Kidney epithelial cell (primary cell): ENCODE measurements around the gene KRTAP5-8. TPM values are rescaled to one million over a fixed set of nuclear protein-coding genes. Genes with fewer than 3 reads are reported as not detected.

Experiments used
- DNase-seq: peaks from one replicate; pipeline ENCODE4 v3.0.0-alpha.2; 2010; ENCODE audit warnings: low read depth
- H3K27me3 ChIP-seq: 2 replicates; pipeline ENCODE4 v1.6.0; 2011; ENCODE audit warnings: low read length; ENCODE audit not compliant: control insufficient read depth, insufficient read depth
- H3K36me3 ChIP-seq: 2 replicates; pipeline ENCODE4 v1.5.1; 2011; ENCODE audit warnings: low read length; ENCODE audit not compliant: control insufficient read depth, insufficient read depth
- H3K4me3 ChIP-seq: 2 replicates; pipeline ENCODE4 v1.5.1; 2011; ENCODE audit warnings: low read depth, mild to moderate bottlenecking, control low read depth, low read length
- total RNA-seq: library from RNA; depleted of rRNA; stranded (reverse); fragments of >200 nt; gene quantifications from 2 replicates; pipeline ENCODE4 v1.2.3, GENCODE V29; 2015
- TF ChIP-seq, protein P1 (sequence below): IDR thresholded peaks from 2 replicates; pipeline ENCODE4 v1.5.1; 2011; ENCODE audit warnings: mild to moderate bottlenecking, moderate library complexity, low read length, control low read depth, inconsistent platforms; ENCODE audit not compliant: insufficient read depth, poor library complexity, severe bottlenecking

Gene KRTAP5-8
- total RNA-seq, 1 donor from 2014 or later = not detected

DNA sequence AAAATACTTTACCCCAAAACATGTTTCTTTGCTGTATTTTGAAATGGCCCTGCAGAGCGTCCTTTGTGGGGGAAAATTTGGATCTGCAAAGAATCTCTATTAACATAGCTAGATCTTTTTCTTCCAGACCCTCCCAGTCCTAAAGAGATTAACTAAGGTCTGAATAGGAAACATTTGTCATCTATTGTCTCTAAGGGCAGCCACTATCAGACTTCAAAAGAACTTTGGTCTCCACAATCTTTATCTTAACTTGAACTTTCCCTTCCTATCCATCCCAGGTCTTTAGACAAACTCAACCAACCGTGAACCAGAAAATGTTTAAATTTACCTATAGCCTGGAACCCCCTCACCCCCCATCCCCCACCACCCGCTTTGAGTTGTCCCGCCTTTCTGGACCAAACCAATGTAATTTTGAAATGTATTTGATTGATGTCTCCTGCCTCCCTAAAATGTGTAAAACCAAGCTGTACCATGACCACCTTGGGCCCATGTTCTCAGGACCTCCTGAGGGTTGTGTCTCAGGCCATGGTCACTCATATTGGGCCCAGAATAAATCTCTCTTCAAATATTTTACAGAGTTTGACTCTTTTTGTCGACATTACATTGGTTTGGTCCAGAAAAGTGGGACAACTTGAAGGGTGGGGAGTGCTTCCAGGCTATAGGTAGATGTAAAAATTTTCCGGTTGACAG is 6.8 kb downstream of the KRTAP5-8 start:
- TF ChIP-seq, protein P1, sequence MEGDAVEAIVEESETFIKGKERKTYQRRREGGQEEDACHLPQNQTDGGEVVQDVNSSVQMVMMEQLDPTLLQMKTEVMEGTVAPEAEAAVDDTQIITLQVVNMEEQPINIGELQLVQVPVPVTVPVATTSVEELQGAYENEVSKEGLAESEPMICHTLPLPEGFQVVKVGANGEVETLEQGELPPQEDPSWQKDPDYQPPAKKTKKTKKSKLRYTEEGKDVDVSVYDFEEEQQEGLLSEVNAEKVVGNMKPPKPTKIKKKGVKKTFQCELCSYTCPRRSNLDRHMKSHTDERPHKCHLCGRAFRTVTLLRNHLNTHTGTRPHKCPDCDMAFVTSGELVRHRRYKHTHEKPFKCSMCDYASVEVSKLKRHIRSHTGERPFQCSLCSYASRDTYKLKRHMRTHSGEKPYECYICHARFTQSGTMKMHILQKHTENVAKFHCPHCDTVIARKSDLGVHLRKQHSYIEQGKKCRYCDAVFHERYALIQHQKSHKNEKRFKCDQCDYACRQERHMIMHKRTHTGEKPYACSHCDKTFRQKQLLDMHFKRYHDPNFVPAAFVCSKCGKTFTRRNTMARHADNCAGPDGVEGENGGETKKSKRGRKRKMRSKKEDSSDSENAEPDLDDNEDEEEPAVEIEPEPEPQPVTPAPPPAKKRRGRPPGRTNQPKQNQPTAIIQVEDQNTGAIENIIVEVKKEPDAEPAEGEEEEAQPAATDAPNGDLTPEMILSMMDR = no peak
- peaks cover 11% of the 10 kb centered on the region for H3K27me3 ChIP-seq
- no peak overlapping the region for H3K4me3 ChIP-seq
- no peak for DNase-seq
- H3K36me3 ChIP-seq = no peaks in the 10 kb centered on the region

GRCh38 chr11:71545405-71545966 is 7.7 kb downstream of the KRTAP5-8 start:
- TF ChIP-seq, protein P1 = no peak
- Histone ChIP-seq H3K27me3 (peaks cover 15% of the 10 kb centered on the region), H3K36me3 (no peaks in the 10 kb centered on the region), H3K4me3 (no peak overlapping the region)
- no peak for DNase-seq

- Histone ChIP-seq H3K27me3 (peaks cover 13% of the 10 kb centered on the region), H3K36me3 (no peaks in the 10 kb centered on the region), H3K4me3 (no peak within 1 kb of the TSS)
- DNase-seq = no peak
- TF ChIP-seq, protein P1 = no peak
Measured at GRCh38 chr11:71548120-71548519, 10.3 kb downstream of the KRTAP5-8 start, which contains the start of gene KRTAP5-9. KRTAP5-9 (plus strand) TSS chr11:71548420; CDS start chr11:71548658, 238 bp downstream.

- TF ChIP-seq, protein P1 = no peak
Measured at GRCh38 chr11:71548716-71549151, 10.9 kb downstream of the KRTAP5-8 start.

GRCh38 chr11:71551711-71552110 is 13.9 kb downstream of the KRTAP5-8 start:
- no peaks in the 10 kb centered on the region for H3K36me3 ChIP-seq
- no peak overlapping the region for H3K4me3 ChIP-seq
- DNase-seq = no peak
- TF ChIP-seq, protein P1 = no peak
- H3K27me3 ChIP-seq = peaks cover 11% of the 10 kb centered on the region

More at GRCh38 chr11:71548716-71549151, 10.9 kb downstream of the KRTAP5-8 start:
- Histone ChIP-seq H3K27me3 (peaks cover 13% of the 10 kb centered on the region), H3K36me3 (no peaks in the 10 kb centered on the region), H3K4me3 (no peak overlapping the region)
- no peak for DNase-seq
